Endothelial cell of umbilical vein (primary cell): Measurements from ENCODE around the gene ARPC1B. TPM values are rescaled to one million over a fixed set of nuclear protein-coding genes. Genes with fewer than 3 reads are reported as not detected.

Experiments
- BruUV-seq: library from RNA; stranded (reverse); fragments of 400-500 nt; replicated peaks from 2 replicates; lab custom pipeline; 2021; lab: Mats Ljungman, UMichigan
- CTCF ChIA-PET: fragments of 300-600, 350-600 bp; sonication (Branson Sonifier 250); formaldehyde crosslinking; loops from one replicate; lab custom pipeline; 2021; ENCODE audit warnings: antibody characterized with exemption, inconsistent platforms; lab: Charles Lee
- POLR2A ChIA-PET: fragments of 300-600, 350-600 bp; sonication (Branson Sonifier 250); formaldehyde crosslinking; loops from one replicate; lab custom pipeline; 2021; ENCODE audit warnings: antibody characterized with exemption, inconsistent platforms; lab: Charles Lee
- DNase-seq: peaks from one replicate; pipeline ENCODE4 v3.0.0-alpha.2; 2011; ENCODE audit warnings: low read depth, low spot score
- FAIRE-seq: peaks from 2 replicates; lab custom pipeline; 2011; peaks lifted over from hg19 to GRCh38; lab: Jason Lieb, UNC
- H2AFZ ChIP-seq: 2 replicates; pipeline ENCODE4 v1.6.0; 2012; ENCODE audit warnings: low read depth, low read length, control low read depth, inconsistent platforms
- H3K27ac ChIP-seq: 2 replicates; pipeline ENCODE4 v1.5.1; 2011; ENCODE audit warnings: low read depth, mild to moderate bottlenecking, control low read depth, low read length, moderate library complexity; ENCODE audit not compliant: insufficient read depth
- H3K27me3 ChIP-seq, 2 experiments: 2 replicates each; pipeline versions ENCODE4 v1.6.0 to v1.6.1; 2011; ENCODE audit warnings: low read length in 2 of 2, mixed read lengths in 1 of 2; ENCODE audit not compliant: control insufficient read depth in 2 of 2, insufficient read depth in 2 of 2
- H3K36me3 ChIP-seq, 2 experiments: 2 replicates in 1 of 2; 3 replicates in 1 of 2; pipeline ENCODE4 v1.5.1; 2011; ENCODE audit warnings: low read length in 2 of 2, mild to moderate bottlenecking in 1 of 2, moderate library complexity in 1 of 2; ENCODE audit not compliant: control insufficient read depth in 2 of 2, insufficient read depth in 2 of 2; ENCODE audit errors: extremely low read depth in 1 of 2
- H3K4me1 ChIP-seq: 3 replicates; pipeline ENCODE4 v1.5.1; 2011; ENCODE audit warnings: mild to moderate bottlenecking, low read length; ENCODE audit not compliant: control insufficient read depth, insufficient read depth; ENCODE audit errors: extremely low read depth
- H3K4me2 ChIP-seq: 2 replicates; pipeline ENCODE4 v1.6.1; 2011; ENCODE audit warnings: low read length, control low read depth, mixed read lengths; ENCODE audit not compliant: insufficient read depth
- H3K4me3 ChIP-seq, 3 experiments: fragments of 200-600 bp in 1 of 3; sonication (generic), shearing (Covaris generic) in 1 of 3; replicated peaks in 1 of 3; 2 replicates each; pipeline ENCODE4 v1.5.1; 2011 to 2016; ENCODE audit warnings: control low read depth in 3 of 3, low read length in 3 of 3, mild to moderate bottlenecking in 2 of 3, inconsistent platforms in 1 of 3, low read depth in 1 of 3, moderate library complexity in 1 of 3; ENCODE audit not compliant: insufficient read depth in 1 of 3
- H3K79me2 ChIP-seq: 2 replicates; pipeline ENCODE4 v1.6.0; 2012; ENCODE audit warnings: low read length, inconsistent platforms; ENCODE audit not compliant: control insufficient read depth, insufficient read depth
- H3K9ac ChIP-seq: replicated peaks from 2 replicates; pipeline ENCODE3; 2011; ENCODE audit warnings: low read length, control low read depth; ENCODE audit not compliant: insufficient read depth; ENCODE audit errors: extremely low read depth
- H3K9me1 ChIP-seq: replicated peaks from 3 replicates; pipeline ENCODE4 v1.6.0; 2011; ENCODE audit warnings: mild to moderate bottlenecking, low read length; ENCODE audit not compliant: control insufficient read depth, insufficient read depth; ENCODE audit errors: extremely low read depth
- H3K9me3 ChIP-seq: replicated peaks from 2 replicates; pipeline ENCODE4 v1.5.1; 2012; ENCODE audit warnings: low read length, inconsistent platforms; ENCODE audit not compliant: control insufficient read depth, insufficient read depth
- H4K20me1 ChIP-seq: replicated peaks from 2 replicates; pipeline ENCODE3; 2011; ENCODE audit warnings: mild to moderate bottlenecking, low read length; ENCODE audit not compliant: control insufficient read depth, insufficient read depth; ENCODE audit errors: extremely low read depth
- CTCF ChIP-seq, 2 donors: IDR thresholded peaks; 1 replicate in 1 of 2; 2 replicates in 1 of 2; pipeline ENCODE4 v1.5.1; 2011; ENCODE audit warnings: low read length in 2 of 2, mild to moderate bottlenecking in 2 of 2, moderate library complexity in 2 of 2, control low read depth in 1 of 2, inconsistent platforms in 1 of 2, low read depth in 1 of 2; ENCODE audit not compliant: insufficient read depth in 1 of 2; ENCODE audit errors: extremely low read depth in 1 of 2
- EZH2 ChIP-seq: IDR thresholded peaks from 2 replicates; pipeline ENCODE4 v1.6.1; 2012; ENCODE audit warnings: borderline replicate concordance, low read depth, mild to moderate bottlenecking, moderate library complexity, low read length, inconsistent platforms; ENCODE audit not compliant: severe bottlenecking
- FOS ChIP-seq: IDR thresholded peaks from 2 replicates; pipeline ENCODE4 v1.6.1; 2011; ENCODE audit warnings: mild to moderate bottlenecking, low read length, moderate library complexity, borderline replicate concordance; ENCODE audit not compliant: insufficient read depth
- GATA2 ChIP-seq: IDR thresholded peaks from 2 replicates; pipeline ENCODE4 v1.7.0; 2011; ENCODE audit warnings: low read depth, mild to moderate bottlenecking, moderate library complexity, mixed read lengths, low read length; ENCODE audit not compliant: insufficient read length, insufficient read depth
- JUN ChIP-seq: IDR thresholded peaks from 2 replicates; pipeline ENCODE4 v1.6.1; 2011; ENCODE audit warnings: borderline replicate concordance, low read depth; ENCODE audit not compliant: insufficient read length, insufficient read depth
- MAX ChIP-seq: IDR thresholded peaks from 2 replicates; pipeline ENCODE4 v1.6.1; 2011; ENCODE audit not compliant: insufficient read depth, insufficient read length
- MYC ChIP-seq: IDR thresholded peaks from one replicate; pipeline ENCODE4 v1.6.1; 2011; ENCODE audit warnings: mild to moderate bottlenecking, low read depth, low read length
- POLR2A ChIP-seq: IDR thresholded peaks from 2 replicates; pipeline ENCODE4 v1.6.1; 2012; ENCODE audit warnings: low read depth, mild to moderate bottlenecking, control low read depth, low read length
- POLR2AphosphoS5 ChIP-seq: IDR thresholded peaks from 2 replicates; pipeline ENCODE4 v1.6.1; 2012; ENCODE audit warnings: low read depth, mild to moderate bottlenecking, control low read depth, low read length, moderate library complexity; ENCODE audit not compliant: insufficient read depth
- dilution Hi-C: fragments of 300-500 bp; cut with MboI; formaldehyde crosslinking; loops from one replicate; pipeline ENCODE4 v1.15.0; 2019; ENCODE audit warnings: low sequenced_read_pairs; ENCODE audit not compliant: extremely low pct_ligation_motif_present
- intact Hi-C: fragments of 100-400 bp; cut with micrococcal nuclease; formaldehyde crosslinking; loops from one replicate; pipeline ENCODE4 v1.10.0; 2022
- polyA plus RNA-seq, 4 experiments: library from polyadenylated mRNA; depleted of rRNA in 3 of 4; stranded (reverse) in 3 of 4; unstranded in 1 of 4; fragments of >200 nt; gene quantifications; 2 replicates each; pipeline versions ENCODE4 v1.2.1 to v1.2.3, GENCODE V29; 2011 to 2012; ENCODE audit warnings: missing spikeins in 1 of 4
- total RNA-seq: library from RNA; stranded (reverse); gene quantifications from 2 replicates; pipeline ENCODE4 v1.2.3, GENCODE V29; 2021

Gene ARPC1B
- total and polyA plus RNA-seq, 2 donors (not counting 3 experiments of a cell fraction or from before 2014, with no cell fraction given): 232 to 831 TPM

- POLR2A ChIA-PET: interaction anchor here (2.1 kb wide), 1 partner anchor 21 kb away, joined by 4 read pairs; the partner anchor contains the start of gene BUD31
- H3K4me1 ChIP-seq: peaks cover 12% of the 10 kb centered on the region
- CTCF ChIA-PET: interaction anchor here (1.2 to 2.4 kb wide), 2 partner anchors 21 to 24 kb away, joined by 3 to 26 read pairs; partner anchors contain the start of genes BUD31 and PDAP1
- no peak overlapping the region for H3K4me2 ChIP-seq
- no peak overlapping the region for H3K4me3 ChIP-seq
- TF ChIP-seq MYC (no peak), POLR2AphosphoS5 (peak; percentile 11)
- H4K20me1 ChIP-seq: no peaks in the 10 kb centered on the region
- FAIRE-seq: no peak
- intact Hi-C loops (loop anchor here (1.0 kb wide), 2 partner anchors 9 to 23 kb away; no protein-coding TSS in a partner anchor), dilution Hi-C loops (no loop called here)
- H3K27ac ChIP-seq: no peak overlapping the region
- H3K9ac ChIP-seq: no peak overlapping the region
- DNase-seq: no peak
- no peaks in the 10 kb centered on the region for H3K9me1 ChIP-seq
- H2AFZ ChIP-seq: no peak overlapping the region
- no peaks in the 10 kb centered on the region for H3K27me3 ChIP-seq
- H3K79me2 ChIP-seq: peaks cover 27% of the 10 kb centered on the region
- no TSS peak for BruUV-seq
- peaks cover 18 to 43% of the 10 kb centered on the region in 2 experiments for H3K36me3 ChIP-seq
- no peaks in the 10 kb centered on the region for H3K9me3 ChIP-seq
These were observed 13.4 kb downstream of the ARPC1B start for GRCh38 chr7:99387912-99388311.

GRCh38 chr7:99389772-99390171 lies 15.2 kb downstream of the ARPC1B start:
- intact Hi-C loops (no loop called here), dilution Hi-C loops (no loop called here)
- peaks cover 24 to 53% of the 10 kb centered on the region in 2 experiments for H3K36me3 ChIP-seq
- no peaks in the 10 kb centered on the region for H3K9me3 ChIP-seq
- H3K79me2 ChIP-seq: peaks cover 10% of the 10 kb centered on the region
- DNase-seq (no peak), FAIRE-seq (no peak)
- ChIA-PET CTCF (interaction anchor here (0.9 kb wide), 1 partner anchor 9 kb away, joined by 3 read pairs; no protein-coding TSS in a partner anchor), POLR2A (interaction anchor here (2.1 kb wide), 1 partner anchor 19 kb away, joined by 4 read pairs; the partner anchor contains the start of gene BUD31)
- no peaks in the 10 kb centered on the region for H3K9me1 ChIP-seq
- H3K4me3 ChIP-seq: no peak overlapping the region
- no peaks in the 10 kb centered on the region for H3K27me3 ChIP-seq
- no peak overlapping the region for H2AFZ ChIP-seq
- BruUV-seq: no TSS peak
- no peak overlapping the region for H3K27ac ChIP-seq
- TF ChIP-seq FOS (no peak), POLR2AphosphoS5 (no peak), EZH2 (no peak), CTCF (IDR thresholded peaks at IDR 0.05; ENCODE audit: extremely low read depth in 1 of 2, insufficient read depth in 1 of 2, low read depth in 1 of 2, low read length in 2 of 2) (no peak), MYC (no peak), GATA2 (no peak), MAX (no peak), POLR2A (no peak), JUN (no peak)
- H4K20me1 ChIP-seq: no peaks in the 10 kb centered on the region
- peaks cover 16% of the 10 kb centered on the region for H3K4me1 ChIP-seq
- H3K4me2 ChIP-seq: no peak overlapping the region
- H3K9ac ChIP-seq: no peak overlapping the region
